Islet precursor cell (in vitro differentiated cells): ENCODE data around the gene FREM3.
A peak's percentile ranks its signal among the peaks of the same experiment; 100 is the strongest.
"Not testable (repeated sequence)": the region's sequence is repeated elsewhere in the genome, so short reads cannot be mapped to it uniquely, and the experiment has no call there.

ENCODE experiments used
- DNase-seq: peaks from one replicate; pipeline ENCODE4 v3.0.0-alpha.2; 2018

The FREM3 gene

DNA sequence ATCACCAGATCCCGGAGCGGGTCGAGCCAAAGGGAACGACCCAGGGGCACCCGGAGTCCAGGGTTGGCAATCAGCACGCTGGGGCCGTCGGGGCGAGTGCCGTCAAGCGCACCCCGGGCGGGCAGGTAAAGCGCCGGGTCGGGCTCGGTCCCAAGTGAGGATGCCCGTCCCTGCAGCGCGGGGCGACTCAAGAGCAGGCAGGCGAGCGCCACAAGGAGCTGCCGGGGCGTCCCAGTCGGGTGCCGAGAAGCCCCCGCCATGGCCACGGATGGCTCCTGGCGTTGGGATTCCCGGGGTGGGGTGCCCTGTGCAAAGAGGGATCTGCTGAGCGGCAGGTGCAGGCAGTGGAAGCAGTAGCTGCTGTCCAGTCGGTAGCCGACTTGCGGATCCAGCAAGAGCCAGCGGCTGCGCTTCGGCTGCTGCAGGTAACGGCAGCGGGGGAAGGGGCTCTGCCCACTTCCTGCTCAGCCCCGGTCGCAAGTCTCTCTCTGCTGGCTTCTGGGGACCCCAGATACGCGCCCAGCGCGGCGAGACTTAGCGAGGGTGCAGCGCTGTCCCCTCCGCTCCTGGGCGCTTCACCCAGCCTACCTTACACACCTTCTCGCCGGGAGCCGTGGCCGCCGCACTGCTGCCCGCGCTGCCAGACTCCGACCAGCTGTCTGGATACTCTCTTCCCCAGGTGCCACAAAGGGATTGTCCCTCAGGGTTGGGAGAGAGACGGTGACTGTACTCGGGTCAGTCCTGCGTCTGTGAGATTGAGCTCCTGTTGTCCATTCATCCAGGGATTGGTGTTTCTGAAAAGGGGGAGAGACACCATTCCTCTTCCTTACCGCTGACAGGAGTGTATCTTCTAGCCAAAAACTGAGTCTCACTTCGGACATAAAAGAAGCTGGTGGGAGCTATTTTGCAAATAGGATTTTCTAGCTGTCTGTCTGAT lies at the start of gene FREM3:
FREM3 (minus strand) TSS at position 260 of the 937 bp plus-strand sequence; CDS start at position 260, 0 bp downstream.
- DNase-seq: peak; percentile 77

- DNase-seq: no peak
Observed at GRCh38 chr4:143745874-143746273, 45.4 kb upstream of the FREM3 start.

- no peak for DNase-seq
Observed at GRCh38 chr4:143743591-143743990, 43.1 kb upstream of the FREM3 start.

GRCh38 chr4:143742834-143743233 lies 42.4 kb upstream of the FREM3 start:
- no peak for DNase-seq

DNA sequence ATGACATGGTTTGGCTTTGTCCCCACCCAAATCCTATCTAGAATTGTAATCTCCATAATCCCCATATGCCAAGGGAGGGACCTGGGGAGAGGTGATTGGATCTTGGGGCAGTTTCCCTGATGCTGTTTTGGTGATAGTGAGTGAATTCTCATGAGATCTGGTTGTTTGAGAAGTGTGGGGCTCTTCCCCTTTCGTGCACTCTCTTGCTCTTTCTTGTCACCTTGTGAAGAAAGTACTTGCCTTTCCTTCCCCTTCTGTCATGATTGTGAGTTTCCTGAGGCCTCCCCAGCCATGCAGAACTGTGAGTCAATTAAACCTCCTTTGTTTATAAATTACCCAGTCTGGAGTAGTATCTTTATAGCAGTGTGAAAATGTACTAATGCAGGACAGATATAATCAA lies 36.4 kb upstream of the FREM3 start:
- DNase-seq: no peak

- not testable (repeated sequence) for DNase-seq
Observed at GRCh38 chr4:143736061-143736460, 35.6 kb upstream of the FREM3 start.

DNA sequence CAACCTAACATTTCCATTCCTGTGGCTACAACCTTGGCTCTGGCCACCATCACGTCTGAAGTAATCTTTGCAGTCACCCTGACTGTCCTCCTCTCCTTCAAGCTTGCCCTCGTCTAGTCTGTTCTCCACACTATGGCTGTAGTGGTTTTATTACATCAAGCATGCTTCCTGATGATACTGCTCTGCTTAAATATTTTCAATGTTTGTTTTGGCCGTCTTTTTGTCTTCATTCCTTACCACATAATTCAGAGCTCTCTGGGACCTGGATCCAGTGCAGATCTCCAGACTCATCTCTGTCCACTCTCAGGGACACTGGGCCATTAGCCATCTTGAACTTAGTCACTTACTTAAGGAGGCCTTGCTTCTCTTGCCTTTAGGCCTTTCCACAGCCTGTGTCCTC lies 27.7 kb upstream of the FREM3 start:
- DNase-seq: no peak

GRCh38 chr4:143726714-143727113 lies 26.2 kb upstream of the FREM3 start:
- no peak for DNase-seq

DNA sequence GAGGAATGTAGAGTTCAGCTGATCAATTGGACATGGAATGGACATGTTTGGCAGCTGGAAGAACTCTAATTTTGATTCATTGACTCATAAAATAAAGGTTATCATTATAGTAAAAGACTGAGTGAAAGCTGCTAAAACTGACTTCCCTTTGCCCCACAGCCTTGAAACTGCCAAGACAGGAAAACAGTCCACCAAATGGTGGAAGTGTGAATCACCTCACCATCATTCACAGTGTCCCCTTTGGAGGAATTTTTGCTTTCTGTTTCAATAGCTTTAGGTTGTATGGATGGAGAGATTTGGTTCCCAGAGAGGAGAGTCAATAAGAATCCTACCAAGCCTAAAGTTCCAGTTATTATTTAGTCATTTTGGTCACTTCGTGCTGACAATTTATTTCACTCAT lies 20.8 kb upstream of the FREM3 start:
- no peak for DNase-seq

DNA sequence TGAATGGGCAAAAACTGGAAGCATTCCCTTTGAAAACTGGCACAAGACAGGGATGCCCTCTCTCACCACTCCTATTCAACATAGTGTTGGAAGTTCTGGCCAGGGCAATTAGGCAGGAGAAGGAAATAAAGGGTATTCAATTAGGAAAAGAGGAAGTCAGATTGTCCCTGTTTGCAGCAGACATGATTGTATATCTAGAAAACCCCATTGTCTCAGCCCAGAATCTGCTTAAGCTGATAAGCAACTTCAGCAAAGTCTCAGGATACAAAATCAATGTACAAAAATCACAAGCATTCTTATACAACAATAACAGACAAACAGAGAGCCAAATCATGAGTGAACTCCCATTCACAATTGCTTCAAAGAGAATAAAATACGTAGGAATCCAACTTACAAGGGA lies 18.3 kb upstream of the FREM3 start:
- not testable (repeated sequence) for DNase-seq

GRCh38 chr4:143713955-143714625 lies 13.6 kb upstream of the FREM3 start:
- DNase-seq: no peak

DNA sequence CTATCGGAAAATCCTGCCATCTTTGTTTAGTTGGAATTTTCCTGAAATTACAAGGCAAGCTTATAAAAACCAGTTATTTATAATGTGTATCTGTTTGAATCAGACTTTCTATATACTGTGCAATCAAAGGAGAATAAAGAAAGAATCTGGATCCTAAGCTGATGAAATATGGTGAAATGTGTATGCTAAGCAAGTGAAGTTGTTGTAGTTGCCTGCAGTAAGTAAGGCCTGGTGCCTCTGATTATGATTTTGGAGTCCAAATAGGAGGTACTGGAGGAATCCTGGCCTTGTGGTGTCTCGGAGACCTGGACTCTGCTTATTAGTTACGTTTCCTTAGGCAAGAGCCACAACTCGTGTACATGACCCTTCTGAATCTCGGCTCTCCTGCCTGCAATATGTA lies 13.1 kb upstream of the FREM3 start:
- DNase-seq: no peak

GRCh38 chr4:143712155-143712550 lies 11.7 kb upstream of the FREM3 start:
- DNase-seq: no peak

DNA sequence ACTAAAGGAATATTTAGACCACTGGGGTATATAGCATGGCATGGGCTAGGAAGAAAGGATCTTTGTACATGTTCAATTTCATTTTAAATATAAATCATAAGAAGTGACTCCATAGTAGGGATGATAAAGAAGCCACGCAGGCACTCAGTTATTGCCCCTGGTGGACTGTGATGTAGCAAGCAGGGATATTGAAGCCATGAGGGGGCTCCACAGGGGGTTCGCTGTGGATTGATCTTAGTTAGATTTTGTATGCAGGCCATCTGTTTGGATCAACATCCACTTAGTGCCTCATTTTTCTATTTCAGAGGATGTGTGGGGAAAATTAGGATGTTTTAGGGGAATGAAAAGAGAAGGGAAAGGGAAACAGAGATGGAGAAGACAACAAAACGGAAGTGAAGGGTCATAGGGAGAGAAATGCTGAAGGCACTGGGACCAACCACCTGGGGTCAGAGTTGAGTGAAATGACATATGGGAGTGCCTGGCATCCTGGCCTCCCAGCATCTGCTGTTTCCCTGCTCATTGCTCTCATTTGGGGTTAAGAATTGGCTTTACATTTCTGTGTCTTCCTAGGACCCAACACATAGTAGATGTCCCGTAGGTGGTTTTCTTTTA lies 11.2 kb upstream of the FREM3 start:
- DNase-seq: no peak

GRCh38 chr4:143701365-143701764 lies 890 bp upstream of the FREM3 start:
- no peak for DNase-seq

- DNase-seq: peak; percentile 66
Observed at GRCh38 chr4:143700046-143700415, 444 bp downstream of the FREM3 start.

- DNase-seq: peak; percentile 51
Observed at GRCh38 chr4:143699331-143700045, 987 bp downstream of the FREM3 start.

DNA sequence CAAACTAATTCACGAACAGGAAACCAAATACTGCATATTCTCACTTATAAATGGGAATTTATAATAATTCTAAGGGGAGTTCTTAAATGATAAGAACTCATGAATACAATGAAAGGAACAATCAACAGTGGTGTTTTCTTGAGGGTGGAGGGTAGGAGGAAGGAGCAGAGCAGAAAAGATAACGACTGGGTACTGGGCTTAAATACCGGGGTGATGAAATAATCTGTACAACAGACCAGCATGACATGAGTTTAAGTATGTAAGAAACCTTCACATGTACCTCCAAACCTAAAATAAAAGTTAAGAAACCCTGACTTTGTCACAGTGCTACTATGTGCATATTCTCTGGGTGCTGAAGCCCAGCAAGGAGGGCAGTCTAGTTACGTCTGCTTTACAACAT lies 6.6 kb downstream of the FREM3 start:
- DNase-seq: no peak

DNA sequence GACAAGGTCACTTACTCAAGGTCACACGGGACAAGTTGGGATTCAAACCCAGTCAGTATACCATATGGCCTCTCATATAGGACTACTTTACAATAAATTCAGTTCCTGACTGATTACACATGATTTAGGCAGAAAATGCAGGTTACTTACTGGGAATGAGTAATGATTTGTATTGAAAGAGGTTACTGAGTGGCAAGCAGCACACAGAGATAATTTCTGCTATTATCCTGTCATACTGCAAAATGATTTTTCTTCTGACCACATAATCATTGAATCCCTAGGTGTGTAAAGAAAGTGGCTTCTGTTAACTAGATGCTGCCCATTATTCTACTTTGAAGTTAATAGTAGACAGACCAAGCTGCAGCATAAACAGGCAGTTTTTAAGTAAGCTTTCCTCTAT lies 8.2 kb downstream of the FREM3 start:
- no peak for DNase-seq

- DNase-seq: no peak
Observed at GRCh38 chr4:143679434-143679833, 21.0 kb downstream of the FREM3 start.

DNA sequence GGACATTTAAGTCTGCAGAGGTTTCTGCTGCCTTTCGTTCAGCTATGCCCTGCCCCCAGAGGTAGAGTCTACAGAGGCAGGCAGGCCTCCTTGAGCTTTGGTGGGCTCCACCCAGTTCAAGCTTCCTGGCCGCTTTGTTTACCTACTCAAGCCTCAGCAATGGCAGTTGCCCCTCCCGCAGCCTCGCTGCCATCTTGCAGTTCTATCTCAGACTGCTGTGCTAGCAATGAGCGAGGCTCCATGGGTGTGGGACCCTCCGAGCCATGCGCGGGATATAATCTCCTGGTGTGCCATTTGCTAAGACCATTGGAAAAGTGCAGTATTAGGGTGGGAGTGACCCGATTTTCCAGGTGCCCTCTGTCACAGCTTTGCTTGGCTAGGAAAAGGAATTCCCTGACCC lies 26.8 kb downstream of the FREM3 start:
- DNase-seq: not testable (repeated sequence)

DNA sequence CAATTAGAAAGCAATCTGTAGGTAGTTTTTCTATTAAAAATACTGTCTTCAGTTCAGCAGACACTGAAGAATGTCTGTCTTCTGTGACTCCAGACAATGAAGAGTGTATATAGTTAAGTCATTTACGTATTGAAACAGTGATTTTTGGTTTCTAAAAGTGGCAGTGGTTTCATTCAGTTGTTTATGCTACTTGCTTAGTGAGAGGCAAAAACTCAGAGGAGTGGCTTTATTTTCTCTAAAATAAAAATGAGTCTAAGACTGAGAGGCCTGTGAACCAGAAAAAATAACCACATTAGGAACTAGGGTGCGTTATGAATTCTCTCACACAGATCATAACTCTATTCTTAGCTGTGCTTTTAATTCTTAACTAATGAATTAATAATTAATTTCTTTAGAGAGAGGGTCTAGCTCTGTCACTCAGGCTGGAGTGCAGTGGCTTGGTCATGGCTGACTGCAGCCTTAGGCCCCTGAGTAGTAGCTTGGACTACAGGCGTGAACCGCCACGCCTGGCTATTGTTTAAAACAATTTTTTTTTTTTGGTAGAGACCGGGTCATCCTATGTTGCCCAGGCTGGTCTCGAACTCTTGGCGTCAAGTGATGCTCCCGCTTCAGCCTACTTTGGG lies 31.4 kb downstream of the FREM3 start:
- no peak for DNase-seq

DNA sequence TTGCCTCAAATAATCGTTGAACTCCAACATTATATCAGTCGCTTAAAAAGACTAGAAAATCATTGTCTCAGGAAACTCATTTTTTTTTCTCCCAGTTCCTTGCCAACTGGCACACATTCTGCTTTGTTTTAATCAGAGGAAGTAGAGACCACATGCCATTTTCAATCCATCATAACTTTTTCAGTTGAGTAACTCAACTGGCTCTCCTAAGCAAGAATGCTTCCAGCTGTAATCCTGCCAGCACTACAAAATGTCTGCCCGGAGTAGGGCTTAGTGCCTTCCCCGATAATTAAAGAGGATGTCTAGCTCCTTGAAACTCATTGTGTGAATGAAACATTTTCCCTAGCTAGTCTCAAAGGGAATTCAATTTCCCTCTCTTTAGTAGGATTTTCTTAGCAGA lies 33.0 kb downstream of the FREM3 start:
- no peak for DNase-seq
